Cardiac septum (tissue), 1 donor: ENCODE measurements around the gene TESK2. TPM values are rescaled to one million over a fixed set of nuclear protein-coding genes. Genes with fewer than 3 reads are reported as not detected.
A peak's percentile ranks its signal among the peaks of the same experiment; 100 is the strongest.

Experiments
- DNase-seq: peaks from one replicate; pipeline ENCODE4 v3.0.0-alpha.2; 2020; ENCODE audit warnings: low spot score
- intact Hi-C: fragments of 100-400 bp; cut with DNase I; formaldehyde crosslinking; loops from one replicate; pipeline ENCODE4 v1.14.0; 2022
- total RNA-seq: library from RNA; stranded (reverse); fragmentation: NEBNext Ultra II Directional; extraction: Animal tissue kit (Norgen Biotek cat#: 25700); gene quantifications from one replicate; pipeline ENCODE4 v1.2.1, GENCODE V29; 2021
- donor health status: DM: no; HTN: no; CAD: no.

The TESK2 gene
- total RNA-seq, 1 donor from 2014 or later = 1.0 TPM

- intact Hi-C loops = no loop called here
- no peak for DNase-seq
These were observed 139.5 kb downstream of the TESK2 start for GRCh38 chr1:45351508-45351907.

GRCh38 chr1:45348966-45349677 is 141.8 kb downstream of the TESK2 start:
- intact Hi-C loops = loop anchor here (5.0 kb wide), 1 partner anchor 148 kb away; no protein-coding TSS in a partner anchor
- no peak for DNase-seq

- DNase-seq = no peak
- intact Hi-C loops = loop anchor here (5.0 kb wide), 1 partner anchor 149 kb away; no protein-coding TSS in a partner anchor
These were observed 142.4 kb downstream of the TESK2 start for GRCh38 chr1:45348609-45348965.

DNA sequence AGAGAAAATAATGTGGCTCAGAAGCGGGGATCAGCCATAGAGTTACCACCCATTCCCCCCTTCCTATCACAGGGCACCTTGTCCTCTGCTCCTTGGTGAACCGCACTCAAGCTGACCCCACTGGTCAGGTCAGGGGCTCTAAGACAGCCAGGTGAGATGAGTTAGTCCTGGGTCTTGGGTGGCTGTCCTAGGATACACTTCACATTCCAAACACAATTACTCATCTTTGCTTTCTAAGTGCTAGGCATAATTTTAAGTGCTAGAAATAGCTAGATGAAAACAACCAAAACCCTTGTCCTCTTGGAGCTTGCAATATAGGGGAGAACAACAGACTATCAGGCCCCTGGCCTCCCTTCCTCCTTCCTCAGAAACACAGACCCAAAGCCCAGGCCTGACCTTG is 142.9 kb downstream of the TESK2 start:
- no peak for DNase-seq
- intact Hi-C loops = loop anchor here (5.0 kb wide), 1 partner anchor 149 kb away; no protein-coding TSS in a partner anchor

DNA sequence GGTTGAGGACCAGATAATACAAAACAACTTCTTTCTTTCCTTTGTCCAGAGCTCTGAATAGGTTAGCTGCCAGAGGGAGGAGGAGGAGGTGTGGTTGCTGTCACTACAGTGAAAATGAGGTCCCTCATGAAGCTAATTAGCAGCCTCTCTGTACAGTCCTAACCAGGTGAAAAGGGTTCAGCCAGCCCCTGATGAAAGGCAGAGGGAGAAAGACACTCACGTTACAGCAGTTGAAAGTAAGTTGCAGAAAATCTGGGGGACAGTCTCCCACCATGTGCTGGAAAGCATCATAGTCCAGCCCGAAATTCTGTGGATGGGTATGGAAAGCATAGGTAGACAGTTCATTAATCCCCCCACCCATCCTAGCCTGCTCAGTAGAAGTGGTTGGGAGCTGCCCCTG is 144.5 kb downstream of the TESK2 start:
- intact Hi-C loops = loop anchor here (5.0 kb wide), 1 partner anchor 151 kb away; no protein-coding TSS in a partner anchor
- no peak for DNase-seq

DNA sequence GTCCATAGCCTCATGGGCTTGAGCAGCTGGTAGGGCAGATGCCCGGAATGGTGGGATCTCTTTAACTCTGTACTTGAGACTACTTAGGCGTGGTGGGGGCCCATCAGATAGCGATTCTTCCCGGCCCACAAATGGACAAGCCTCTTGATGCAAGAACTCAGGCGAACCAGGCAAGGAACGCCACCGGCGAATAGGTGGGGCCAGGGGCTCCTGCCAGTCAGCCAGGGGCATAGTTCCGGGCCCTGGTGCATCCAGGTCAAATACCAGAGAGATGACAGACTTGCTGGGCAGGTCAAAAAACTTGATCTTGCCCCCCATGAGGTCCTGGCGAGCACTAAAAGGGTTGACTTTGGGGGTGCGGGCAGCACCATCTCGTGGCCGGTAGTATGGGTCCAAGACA is 145.9 kb downstream of the TESK2 start:
- no peak for DNase-seq
- intact Hi-C loops = loop anchor here (5.0 kb wide), 1 partner anchor 152 kb away; no protein-coding TSS in a partner anchor

- intact Hi-C loops = no loop called here
- DNase-seq = no peak
These were observed 146.5 kb downstream of the TESK2 start for GRCh38 chr1:45344499-45344898.

DNA sequence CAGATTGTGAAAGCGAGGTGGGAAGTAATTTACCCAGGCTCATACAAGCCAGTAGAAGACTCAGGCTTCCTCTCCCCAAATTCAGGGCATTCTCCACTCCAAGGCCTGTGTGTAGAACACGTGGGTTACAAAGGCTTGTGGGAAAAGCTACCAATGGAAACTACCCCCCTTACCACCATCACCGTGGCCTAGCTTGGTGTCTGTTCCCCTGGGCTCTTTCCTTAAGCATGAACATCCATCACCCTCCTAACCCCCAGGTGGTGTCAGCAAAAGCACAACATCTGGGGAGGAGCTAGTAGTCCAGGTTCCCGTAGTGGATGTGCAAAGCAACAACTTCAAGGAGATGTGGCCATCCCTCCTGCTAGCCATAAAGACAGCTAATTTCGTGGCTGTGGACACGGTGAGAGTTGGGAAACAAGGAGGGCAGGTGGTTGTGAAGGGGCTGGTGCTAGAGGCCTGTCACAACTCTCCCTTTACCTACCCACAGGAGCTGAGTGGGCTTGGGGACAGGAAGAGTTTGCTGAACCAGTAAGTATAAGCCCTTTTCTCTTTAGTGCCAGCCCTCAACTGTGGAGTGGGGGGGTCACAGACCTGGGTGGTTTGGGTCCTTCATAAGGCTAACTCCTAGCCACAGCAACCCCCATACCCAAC is 150.0 kb downstream of the TESK2 start:
- intact Hi-C loops = no loop called here
- DNase-seq = no peak

GRCh38 chr1:45339789-45340558 is 151.0 kb downstream of the TESK2 start, which contains the start of the genes MUTYH and TOE1:
Gene MUTYH (minus strand): TSS chr1:45340440. CDS start chr1:45334505, 5,935 bp downstream.
Gene TOE1 (plus strand): TSS chr1:45340170. CDS start chr1:45340253, 83 bp downstream.
- intact Hi-C loops = loop anchor here (1.0 kb wide), 1 partner anchor 37 kb away; no protein-coding TSS in a partner anchor
- peak; percentile 96 for DNase-seq

DNA sequence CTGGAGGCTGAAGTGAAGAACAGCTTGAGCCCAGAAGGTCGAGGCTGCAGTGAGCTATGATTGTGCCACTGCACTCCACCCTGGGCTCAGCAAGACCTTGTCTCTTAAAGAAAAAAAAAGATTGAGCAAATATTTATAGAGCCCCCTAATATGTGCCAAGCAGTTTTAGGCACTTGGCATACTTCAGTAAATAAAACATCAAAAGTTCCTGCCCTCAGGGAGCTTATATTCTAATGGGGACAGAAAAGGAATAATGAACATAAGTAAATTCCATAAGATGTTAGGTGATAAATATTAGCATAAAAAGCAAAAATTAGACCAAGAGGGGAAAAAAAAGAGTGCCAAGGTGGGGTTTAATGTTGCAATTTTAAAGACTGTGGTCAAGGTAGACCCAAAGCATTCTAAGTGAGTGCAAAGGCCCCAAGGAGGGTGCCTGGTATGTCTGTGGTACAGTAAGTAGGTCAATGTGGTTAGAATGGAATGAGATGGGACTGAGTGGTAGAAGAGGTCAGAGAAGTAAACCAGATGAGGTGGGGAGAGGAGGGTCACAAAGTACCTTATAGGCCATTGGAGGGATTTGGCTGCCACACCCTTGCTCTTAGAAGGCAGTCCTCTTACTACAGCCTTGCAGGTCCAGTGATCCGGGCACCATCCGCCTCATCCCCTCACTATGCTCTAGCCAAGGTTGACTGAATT is 153.2 kb downstream of the TESK2 start:
- intact Hi-C loops = no loop called here
- no peak for DNase-seq

DNA sequence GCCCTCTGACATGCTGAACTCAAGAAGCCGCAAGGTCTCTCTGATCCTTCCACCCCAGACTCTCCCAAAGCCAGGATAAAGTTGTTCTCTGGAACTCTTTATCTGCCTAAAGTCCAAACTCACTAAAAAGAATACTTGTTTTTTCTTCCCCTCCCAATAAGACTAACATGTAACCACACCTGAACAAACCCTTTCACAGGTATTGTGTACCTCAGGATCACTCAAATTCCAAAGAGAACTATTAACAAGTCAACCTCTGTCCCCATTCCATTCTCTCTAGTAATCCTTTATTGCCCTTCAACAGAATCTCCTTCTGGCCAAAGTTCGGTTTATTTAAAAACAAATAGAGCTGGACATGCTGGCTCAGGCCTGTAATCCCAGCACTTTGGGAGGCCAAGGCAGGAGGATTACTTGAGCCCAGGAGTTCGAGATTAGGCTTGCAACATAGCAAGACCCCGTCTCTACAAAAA is 155.1 kb downstream of the TESK2 start:
- intact Hi-C loops = no loop called here
- no peak for DNase-seq

DNA sequence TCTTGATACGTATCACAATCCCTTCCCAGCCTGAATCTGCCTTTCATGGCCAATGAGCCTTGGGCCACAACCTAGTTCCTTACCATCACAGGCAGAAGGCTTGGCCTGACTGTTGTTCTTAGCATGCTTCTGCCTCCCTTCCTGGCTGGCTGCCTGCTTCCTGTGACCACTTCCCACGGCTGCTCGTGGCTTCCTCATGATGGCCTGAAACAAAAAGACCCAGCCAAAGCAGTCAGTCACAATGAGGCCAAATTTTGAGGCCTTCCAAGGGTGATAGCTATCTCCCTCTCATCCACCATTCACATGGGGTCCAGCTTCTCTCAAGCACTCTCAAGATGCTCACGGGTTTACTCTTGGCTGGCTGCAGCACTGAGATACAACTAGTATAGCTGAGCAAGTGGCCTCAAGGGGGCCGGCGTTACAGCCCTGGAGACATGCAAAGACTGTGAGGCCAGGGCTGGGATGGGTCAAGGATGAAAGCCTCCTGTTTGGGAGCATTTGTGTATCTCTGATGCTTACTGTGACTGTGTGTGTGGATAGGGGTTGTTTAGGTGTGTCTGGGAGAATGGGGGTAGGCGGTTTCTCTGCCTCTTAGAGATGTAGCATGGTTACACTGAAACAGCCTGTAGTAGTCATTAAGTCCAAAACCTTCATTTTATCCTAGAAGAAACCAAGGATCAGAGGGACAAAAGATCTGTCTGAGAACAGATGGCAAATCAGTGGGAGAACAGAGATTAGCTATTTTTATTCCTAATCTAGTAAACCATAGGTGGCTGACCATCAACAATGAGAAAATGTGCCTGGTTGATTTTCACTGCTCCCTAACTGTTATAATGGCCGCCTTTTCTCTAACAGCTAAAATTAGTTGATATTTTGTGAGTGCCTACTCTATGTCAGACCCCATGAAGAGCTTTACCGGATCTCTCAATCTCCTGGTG is 156.4 kb downstream of the TESK2 start:
- intact Hi-C loops = no loop called here
- no peak for DNase-seq

GRCh38 chr1:45332346-45332720 is 158.6 kb downstream of the TESK2 start:
- intact Hi-C loops = no loop called here
- DNase-seq = no peak

DNA sequence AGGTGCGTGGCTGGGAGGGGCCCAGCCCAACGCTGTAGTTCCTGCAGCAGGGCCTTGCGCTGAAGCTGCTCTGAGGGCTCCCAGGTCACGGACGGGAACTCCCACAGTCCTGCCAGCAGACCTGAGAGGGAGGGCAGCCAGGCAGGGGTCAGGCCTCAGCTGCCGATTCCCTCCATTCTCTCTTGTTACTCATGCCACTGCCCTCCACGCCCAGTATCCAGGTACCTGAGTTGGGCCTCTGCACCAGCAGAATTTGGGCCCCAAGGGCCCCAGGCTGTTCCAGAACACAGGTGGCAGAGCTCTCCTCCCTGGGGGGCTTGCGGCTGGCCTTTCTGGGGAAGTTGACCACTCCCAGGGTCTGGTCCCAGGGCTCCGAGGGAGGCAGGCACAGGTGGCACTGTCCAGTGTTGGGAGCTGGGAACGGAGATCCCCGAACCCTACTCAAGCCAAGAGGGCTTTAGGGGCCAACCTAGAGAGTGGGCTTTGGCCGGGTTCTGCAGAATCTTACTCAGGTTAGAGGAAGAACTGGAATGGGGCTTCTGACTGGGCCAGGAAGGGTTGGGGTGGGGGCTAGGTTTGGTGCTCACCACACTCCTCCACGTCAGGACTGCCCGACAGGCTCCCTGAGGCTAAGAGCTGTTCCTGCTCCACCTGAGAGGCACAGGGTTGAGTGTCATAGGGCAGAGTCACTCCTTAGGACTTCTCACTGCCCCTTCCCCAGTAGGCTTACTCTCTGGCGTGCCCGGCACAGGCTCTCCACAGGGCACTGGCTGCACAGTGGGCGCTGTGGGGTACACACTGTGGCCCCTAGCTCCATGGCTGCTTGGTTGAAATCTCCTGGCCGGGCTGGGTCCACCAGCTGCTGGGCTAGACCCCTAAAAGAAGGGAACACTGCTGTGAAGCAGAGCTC is 159.3 kb downstream of the TESK2 start:
- intact Hi-C loops = no loop called here
- no peak for DNase-seq

GRCh38 chr1:45329445-45329844 is 161.5 kb downstream of the TESK2 start:
- intact Hi-C loops = no loop called here
- DNase-seq = no peak

DNA sequence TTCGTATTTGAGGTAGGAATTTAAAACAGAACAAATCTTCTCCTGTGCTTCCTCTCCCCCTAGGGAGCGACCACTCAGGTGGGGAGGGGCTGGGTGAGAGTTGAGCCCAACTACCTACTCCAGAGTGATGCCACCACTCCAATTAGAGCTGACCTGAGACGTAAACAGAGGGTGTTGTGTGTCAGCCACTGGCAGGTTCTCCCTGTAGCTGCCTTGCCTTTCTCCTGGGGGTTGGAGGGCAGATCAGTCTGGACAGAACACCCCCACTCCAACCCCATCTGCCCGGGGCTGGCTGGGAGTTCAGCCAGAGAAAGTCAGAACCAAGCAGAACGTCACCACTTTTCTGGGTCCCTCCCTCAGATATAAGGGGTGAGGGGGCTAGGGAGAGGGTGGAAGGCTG is 162.3 kb downstream of the TESK2 start:
- DNase-seq = no peak
- intact Hi-C loops = no loop called here
